IMR-90 (cell line): ENCODE measurements around the gene SCLY. TPM values are rescaled to one million over a fixed set of nuclear protein-coding genes. Genes with fewer than 3 reads are reported as not detected.

Experiments used
- ATAC-seq: fragments of 200-7000 bp; cut with Tn5 transposase; 2 replicates; pipeline ENCODE4 v1.9.1; 2020; ENCODE audit warnings: low read depth, mild to moderate bottlenecking, moderate library complexity
- BruUV-seq: library from RNA; stranded (reverse); fragments of 400-500 nt; replicated peaks from 2 replicates; lab custom pipeline; 2021; lab: Mats Ljungman, UMichigan
- CTCF ChIA-PET: fragments of 300-600 bp; formaldehyde crosslinking; extraction: SDS; loops from one replicate; lab custom pipeline; 2021; ENCODE audit warnings: antibody characterized with exemption; lab: Yijun Ruan, JAX
- POLR2A ChIA-PET: fragments of 300-600 bp; sonication (Branson Sonifier 250); formaldehyde crosslinking; loops from one replicate; lab custom pipeline; 2022; ENCODE audit warnings: antibody characterized with exemption; ENCODE audit not compliant: unreplicated experiment; lab: Charles Lee
- DNase-seq: peaks from one replicate; pipeline ENCODE4 v3.0.0; 2013
- H2AFZ ChIP-seq: replicated peaks from 2 replicates; pipeline ENCODE3; 2013; ENCODE audit warnings: low read length, mild to moderate bottlenecking; ENCODE audit not compliant: poor library complexity
- H2AK5ac ChIP-seq: 2 replicates; pipeline ENCODE4 v1.6.1; 2013; ENCODE audit warnings: low read depth, low read length, inconsistent platforms
- H2AK9ac ChIP-seq: replicated peaks from 2 replicates; pipeline ENCODE3; 2013; ENCODE audit warnings: mild to moderate bottlenecking, low read depth, low read length, moderate library complexity; ENCODE audit not compliant: poor library complexity
- H2BK120ac ChIP-seq: 2 replicates; pipeline ENCODE4 v1.6.1; 2013; ENCODE audit warnings: low read depth, low read length, inconsistent platforms
- H2BK15ac ChIP-seq: 3 replicates; pipeline ENCODE4 v1.6.1; 2013; ENCODE audit warnings: low read depth, low read length, inconsistent platforms
- H2BK20ac ChIP-seq: 2 replicates; pipeline ENCODE4 v1.6.1; 2013; ENCODE audit warnings: low read depth, mild to moderate bottlenecking, inconsistent platforms, low read length, moderate library complexity
- H2BK5ac ChIP-seq: 2 replicates; pipeline ENCODE4 v1.6.1; 2013; ENCODE audit warnings: mild to moderate bottlenecking, low read depth, low read length, inconsistent platforms; ENCODE audit not compliant: poor library complexity, severe bottlenecking
- H3K14ac ChIP-seq: replicated peaks from 2 replicates; pipeline ENCODE4 v1.6.1; 2013; ENCODE audit warnings: low read depth, low read length, inconsistent platforms
- H3K18ac ChIP-seq: 2 replicates; pipeline ENCODE4 v1.6.1; 2013; ENCODE audit warnings: low read depth, low read length, control low read depth
- H3K23ac ChIP-seq: 2 replicates; pipeline ENCODE4 v1.6.1; 2013; ENCODE audit warnings: low read depth, low read length, inconsistent platforms
- H3K27ac ChIP-seq: 2 replicates; pipeline ENCODE4 v1.5.1; 2013; ENCODE audit warnings: mild to moderate bottlenecking, control low read depth, low read length; ENCODE audit not compliant: insufficient read depth
- H3K27me3 ChIP-seq: 2 replicates; pipeline ENCODE4 v1.6.1; 2013; ENCODE audit warnings: low read length; ENCODE audit not compliant: control insufficient read depth, insufficient read depth
- H3K36me3 ChIP-seq: 2 replicates; pipeline ENCODE4 v1.6.1; 2013; ENCODE audit warnings: low read length, mixed read lengths; ENCODE audit not compliant: control insufficient read depth, insufficient read depth
- H3K4ac ChIP-seq: 2 replicates; pipeline ENCODE4 v1.6.1; 2013; ENCODE audit warnings: low read depth, low read length, inconsistent platforms
- H3K4me1 ChIP-seq: 2 replicates; pipeline ENCODE4 v1.6.1; 2013; ENCODE audit warnings: low read length, mixed read lengths; ENCODE audit not compliant: control insufficient read depth, insufficient read depth
- H3K4me2 ChIP-seq: 2 replicates; pipeline ENCODE4 v1.6.1; 2013; ENCODE audit warnings: low read depth, mild to moderate bottlenecking, control low read depth, low read length, moderate library complexity
- H3K4me3 ChIP-seq: 2 replicates; pipeline ENCODE4 v1.5.1; 2013; ENCODE audit warnings: low read depth, mild to moderate bottlenecking, control low read depth, low read length, moderate library complexity; ENCODE audit not compliant: insufficient read depth
- H3K56ac ChIP-seq: 2 replicates; pipeline ENCODE4 v1.6.1; 2013; ENCODE audit warnings: low read length, inconsistent platforms; ENCODE audit not compliant: insufficient read depth; ENCODE audit errors: extremely low read depth
- H3K79me1 ChIP-seq, 2 experiments: 2 replicates each; pipeline ENCODE4 v1.6.1; 2013; ENCODE audit warnings: low read length in 2 of 2, inconsistent platforms in 1 of 2, low read depth in 1 of 2
- H3K9ac ChIP-seq: 2 replicates; pipeline ENCODE4 v1.6.1; 2013; ENCODE audit warnings: low read depth, low read length, control low read depth
- H3K9me1 ChIP-seq: 2 replicates; pipeline ENCODE4 v1.6.1; 2013; ENCODE audit warnings: low read length, inconsistent platforms; ENCODE audit not compliant: insufficient read depth
- H3K9me3 ChIP-seq: 2 replicates; pipeline ENCODE4 v1.6.1; 2013; ENCODE audit warnings: low read length; ENCODE audit not compliant: control insufficient read depth, insufficient read depth
- H4K20me1 ChIP-seq: 2 replicates; pipeline ENCODE4 v1.6.1; 2013; ENCODE audit warnings: low read length, inconsistent platforms; ENCODE audit not compliant: insufficient read depth
- H4K5ac ChIP-seq: 2 replicates; pipeline ENCODE4 v1.6.1; 2013; ENCODE audit warnings: mild to moderate bottlenecking, low read depth, low read length, control low read depth
- H4K8ac ChIP-seq, 2 experiments: 2 replicates each; pipeline ENCODE4 v1.6.1; 2013; ENCODE audit warnings: low read depth in 2 of 2, low read length in 2 of 2, control low read depth in 1 of 2, inconsistent platforms in 1 of 2
- H4K91ac ChIP-seq: 2 replicates; pipeline ENCODE4 v1.6.1; 2013; ENCODE audit warnings: low read depth, low read length, inconsistent platforms; ENCODE audit not compliant: insufficient read depth
- BHLHE40 ChIP-seq: fragments of 150-350 bp; IDR thresholded peaks from 2 replicates; pipeline ENCODE4 v1.6.1; 2016; ENCODE audit warnings: mild to moderate bottlenecking, low read depth, low read length
- CEBPB ChIP-seq: IDR thresholded peaks from 2 replicates; pipeline ENCODE4 v1.6.1; 2012; ENCODE audit warnings: low read depth, low read length, improper control_type of control experiment
- CHD1 ChIP-seq: IDR thresholded peaks from 2 replicates; pipeline ENCODE4 v1.6.1; 2012; ENCODE audit warnings: low read depth, low read length, improper control_type of control experiment
- FOS ChIP-seq: fragments of 150-350 bp; IDR thresholded peaks from 2 replicates; pipeline ENCODE4 v1.6.1; 2016; ENCODE audit warnings: low read depth, low read length
- MXI1 ChIP-seq: IDR thresholded peaks from 2 replicates; pipeline ENCODE4 v1.6.1; 2012; ENCODE audit warnings: low read depth, mild to moderate bottlenecking, low read length, moderate library complexity, borderline replicate concordance
- RAD21 ChIP-seq: IDR thresholded peaks from 2 replicates; pipeline ENCODE4 v1.6.1; 2012; ENCODE audit warnings: low read length, improper control_type of control experiment
- RCOR1 ChIP-seq: IDR thresholded peaks from 2 replicates; pipeline ENCODE4 v1.6.1; 2012; ENCODE audit warnings: mild to moderate bottlenecking, low read length, improper control_type of control experiment; ENCODE audit not compliant: insufficient replicate concordance
- RFX5 ChIP-seq: IDR thresholded peaks from 2 replicates; pipeline ENCODE4 v1.8.0; 2012; ENCODE audit warnings: low read depth, mild to moderate bottlenecking, low read length, moderate library complexity
- SMC3 ChIP-seq: fragments of 150-350 bp; IDR thresholded peaks from 2 replicates; pipeline ENCODE4 v1.6.1; 2016; ENCODE audit warnings: low read depth, mild to moderate bottlenecking, antibody characterized with exemption, low read length, moderate library complexity
- WGBS, 2 experiments: methylation state at CpG; one replicate each; pipeline versions ENCODE4 v1.1.5 to v1.1.7; 2013; ENCODE audit warnings: missing lambda C conversion rate in 2 of 2; ENCODE audit not compliant: insufficient read length in 1 of 2; ENCODE audit errors: extremely low coverage in 2 of 2; 5-methylcytosine and 5-hydroxymethylcytosine counted together
- dilution Hi-C: fragments of 300-500 bp; cut with HindIII; formaldehyde crosslinking; loops from one replicate; pipeline ENCODE4 v1.14.3; 2018; ENCODE audit warnings: low sequenced_read_pairs; ENCODE audit not compliant: unreplicated experiment
- in situ Hi-C: fragments of 300-500 bp; cut with MboI; formaldehyde crosslinking; loops from 3 replicates; pipeline ENCODE4 v1.14.3; 2019; ENCODE audit warnings: low sequenced_read_pairs, inconsistent platforms, mixed read lengths
- intact Hi-C: fragments of 100-400 bp; cut with micrococcal nuclease; formaldehyde crosslinking; loops from 2 replicates; pipeline ENCODE4 v1.10.0; 2022
- polyA plus RNA-seq, 3 experiments: library from polyadenylated mRNA; depleted of rRNA; stranded (reverse); fragments of >200 nt; gene quantifications; 2 replicates each; pipeline ENCODE4 v1.2.3, GENCODE V29; 2012; ENCODE audit warnings: low replicate concordance in 1 of 3
- total RNA-seq: library from RNA; depleted of rRNA; stranded (reverse); fragments of >200 nt; gene quantifications from 2 replicates; pipeline ENCODE4 v1.2.3, GENCODE V29; 2012
- TF ChIP-seq, protein P1 (sequence below): fragments of 150-350 bp; IDR thresholded peaks from 2 replicates; pipeline ENCODE4 v1.6.1; 2016; ENCODE audit warnings: low read depth, mild to moderate bottlenecking, low read length, moderate library complexity, borderline replicate concordance
- TF ChIP-seq, protein P2 (sequence below): fragments of 150-350 bp; IDR thresholded peaks from 2 replicates; pipeline ENCODE4 v1.6.1; 2017; ENCODE audit warnings: mild to moderate bottlenecking, antibody characterized with exemption, low read length, low read depth

The SCLY gene
- total and polyA plus RNA-seq, 2 of the 4 experiments (the other 2 are of a cell fraction): 8.6 to 10.5 TPM

DNA sequence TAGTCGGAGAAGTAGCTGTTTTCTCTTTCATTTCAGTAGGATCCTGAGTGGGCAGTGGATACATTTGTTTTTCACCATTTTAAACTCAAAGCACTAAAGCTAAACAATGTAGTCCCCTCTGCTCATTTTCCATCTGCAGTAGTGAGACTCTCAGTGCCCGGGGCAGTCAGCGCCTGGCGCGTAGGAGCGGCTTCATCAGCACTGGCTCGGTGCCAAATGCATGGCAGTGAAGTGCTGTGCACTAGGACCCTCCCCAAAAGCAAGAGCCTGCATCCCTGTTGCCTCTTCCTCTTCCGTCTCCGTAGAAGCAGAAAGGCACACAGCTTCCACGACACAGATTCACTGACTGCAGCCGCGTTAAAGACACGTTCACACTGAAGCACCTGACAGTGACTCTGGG, 20.3 kb downstream of the SCLY start:
- no peak overlapping the region for H3K18ac ChIP-seq
- in situ Hi-C loops (no loop called here), intact Hi-C loops (no loop called here), dilution Hi-C loops (no loop called here)
- H3K27ac ChIP-seq: no peak overlapping the region
- H3K9ac ChIP-seq: no peak overlapping the region
- no peak overlapping the region for H2AK5ac ChIP-seq
- no peak overlapping the region for H4K91ac ChIP-seq
- no peak overlapping the region for H4K5ac ChIP-seq
- no peak overlapping the region for H4K8ac ChIP-seq
- ChIA-PET CTCF (no interaction called here), POLR2A (no interaction called here)
- BruUV-seq: no TSS peak
- no peak overlapping the region for H3K14ac ChIP-seq
- peaks cover 3% of the 10 kb centered on the region for H3K9me1 ChIP-seq
- no peaks in the 10 kb centered on the region for H3K27me3 ChIP-seq
- no peak for ATAC-seq
- H2BK5ac ChIP-seq: no peak overlapping the region
- H2BK120ac ChIP-seq: no peak overlapping the region
- H4K20me1 ChIP-seq: no peaks in the 10 kb centered on the region; the same call in 1 of the 2 replicates
- no peak for TF ChIP-seq MXI1
- TF ChIP-seq CHD1: no peak
- TF ChIP-seq, protein P1, sequence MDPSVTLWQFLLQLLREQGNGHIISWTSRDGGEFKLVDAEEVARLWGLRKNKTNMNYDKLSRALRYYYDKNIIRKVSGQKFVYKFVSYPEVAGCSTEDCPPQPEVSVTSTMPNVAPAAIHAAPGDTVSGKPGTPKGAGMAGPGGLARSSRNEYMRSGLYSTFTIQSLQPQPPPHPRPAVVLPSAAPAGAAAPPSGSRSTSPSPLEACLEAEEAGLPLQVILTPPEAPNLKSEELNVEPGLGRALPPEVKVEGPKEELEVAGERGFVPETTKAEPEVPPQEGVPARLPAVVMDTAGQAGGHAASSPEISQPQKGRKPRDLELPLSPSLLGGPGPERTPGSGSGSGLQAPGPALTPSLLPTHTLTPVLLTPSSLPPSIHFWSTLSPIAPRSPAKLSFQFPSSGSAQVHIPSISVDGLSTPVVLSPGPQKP: no peak
- TF ChIP-seq RCOR1: no peak
- TF ChIP-seq CEBPB: no peak
- no peak for TF ChIP-seq BHLHE40
- TF ChIP-seq FOS: no peak
- no peak for TF ChIP-seq RAD21
- TF ChIP-seq, protein P2, sequence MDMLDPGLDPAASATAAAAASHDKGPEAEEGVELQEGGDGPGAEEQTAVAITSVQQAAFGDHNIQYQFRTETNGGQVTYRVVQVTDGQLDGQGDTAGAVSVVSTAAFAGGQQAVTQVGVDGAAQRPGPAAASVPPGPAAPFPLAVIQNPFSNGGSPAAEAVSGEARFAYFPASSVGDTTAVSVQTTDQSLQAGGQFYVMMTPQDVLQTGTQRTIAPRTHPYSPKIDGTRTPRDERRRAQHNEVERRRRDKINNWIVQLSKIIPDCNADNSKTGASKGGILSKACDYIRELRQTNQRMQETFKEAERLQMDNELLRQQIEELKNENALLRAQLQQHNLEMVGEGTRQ: no peak
- no peak for TF ChIP-seq SMC3
- TF ChIP-seq RFX5: no peak
- no peak overlapping the region for H3K56ac ChIP-seq
- no peak overlapping the region for H2BK15ac ChIP-seq
- no peaks in the 10 kb centered on the region for H3K4me1 ChIP-seq
- no peak overlapping the region for H3K4me2 ChIP-seq
- H2AFZ ChIP-seq: no peak overlapping the region
- no peak for DNase-seq
- no peaks in the 10 kb centered on the region for H3K79me1 ChIP-seq
- H3K4me3 ChIP-seq: no peak overlapping the region
- H2AK9ac ChIP-seq: no peak overlapping the region
- 98% methylated on average over 7 of the region's 13 CpGs; no CpG with 5 or more reads in 1 of the 2 experiments for WGBS, 2 experiments
- peaks cover 3% of the 10 kb centered on the region; the same call in 1 of the 2 replicates for H3K9me3 ChIP-seq
- no peak overlapping the region for H3K23ac ChIP-seq
- H3K4ac ChIP-seq: no peak overlapping the region
- H3K36me3 ChIP-seq: peaks cover 32% of the 10 kb centered on the region
- H2BK20ac ChIP-seq: no peak overlapping the region
